NCI-H446 (cell line): ENCODE data around the gene SPRR2F.
"Not testable (repeated sequence)": the region's sequence is repeated elsewhere in the genome, so short reads cannot be mapped to it uniquely, and the experiment has no call there.

Experiments
- DNase-seq, 2 experiments: peaks; one replicate each; lab custom pipeline; 2025; lab: John Stamatoyannopoulos, UW

The SPRR2F gene

GRCh38 chr1:153113416-153113815, at the start of gene SPRR2F:
SPRR2F (minus strand) TSS chr1:153113516; CDS start chr1:153112733, 783 bp downstream.
- DNase-seq, result no peak

GRCh38 chr1:153155541-153155940, 42.2 kb upstream of the SPRR2F start:
- DNase-seq, result no peak

GRCh38 chr1:153152481-153152880, 39.2 kb upstream of the SPRR2F start:
- DNase-seq, result no peak

- DNase-seq, result no peak
These were observed 37.5 kb upstream of the SPRR2F start, which contains the start of gene SPRR2G for GRCh38 chr1:153150846-153151245. SPRR2G (minus strand) TSS chr1:153150890; CDS start chr1:153150110, 780 bp downstream.

GRCh38 chr1:153141377-153141776, 28.1 kb upstream of the SPRR2F start:
- DNase-seq, result no peak

GRCh38 chr1:153140484-153140883, 27.2 kb upstream of the SPRR2F start:
- DNase-seq, result no peak

- DNase-seq, result no peak
These were observed 20.4 kb upstream of the SPRR2F start for GRCh38 chr1:153133743-153134142.

GRCh38 chr1:153133267-153133666, 20.0 kb upstream of the SPRR2F start:
- DNase-seq, result no peak

- not testable (repeated sequence) for DNase-seq
These were observed 15.4 kb upstream of the SPRR2F start for GRCh38 chr1:153128688-153129087.

- DNase-seq, result no peak
These were observed 14.0 kb upstream of the SPRR2F start for GRCh38 chr1:153127296-153127695.

GRCh38 chr1:153125536-153125935, 12.2 kb upstream of the SPRR2F start:
- no peak for DNase-seq

GRCh38 chr1:153123793-153124192, 10.5 kb upstream of the SPRR2F start:
- not testable (repeated sequence) for DNase-seq

- no peak for DNase-seq
These were observed 9.6 kb upstream of the SPRR2F start for GRCh38 chr1:153122831-153123421.

GRCh38 chr1:153120945-153121344, 7.6 kb upstream of the SPRR2F start:
- no peak for DNase-seq

GRCh38 chr1:153119491-153119971, 6.2 kb upstream of the SPRR2F start:
- DNase-seq, result no peak

- not testable (repeated sequence) for DNase-seq
These were observed 1.9 kb upstream of the SPRR2F start for GRCh38 chr1:153115264-153115663.

- DNase-seq, result not testable (repeated sequence)
These were observed 862 bp downstream of the SPRR2F start for GRCh38 chr1:153112454-153112853.

GRCh38 chr1:153100245-153100644, 13.1 kb downstream of the SPRR2F start:
- DNase-seq, result no peak

GRCh38 chr1:153099461-153100045, 13.8 kb downstream of the SPRR2F start:
- no peak for DNase-seq

- DNase-seq, result no peak
These were observed 17.6 kb downstream of the SPRR2F start for GRCh38 chr1:153095764-153096163.

- no peak for DNase-seq
These were observed 18.9 kb downstream of the SPRR2F start, which contains the start of gene SPRR2E for GRCh38 chr1:153094426-153094825. SPRR2E (minus strand) TSS chr1:153094526; CDS start chr1:153093751, 775 bp downstream.

- no peak for DNase-seq
These were observed 25.7 kb downstream of the SPRR2F start for GRCh38 chr1:153087652-153088051.

- no peak for DNase-seq
These were observed 31.6 kb downstream of the SPRR2F start for GRCh38 chr1:153081736-153082135.
